Esophagus squamous epithelium (tissue), 5 donors: ENCODE results near the gene KIF5C. TPM values are rescaled to one million over a fixed set of nuclear protein-coding genes. Genes with fewer than 3 reads are reported as not detected.

ENCODE experiments used
- DNase-seq: peaks from one replicate; lab custom pipeline; 2025; lab: John Stamatoyannopoulos, UW
- H3K27ac ChIP-seq, 4 donors: fragments of 200-600 bp; sonication (generic); one replicate each; pipeline ENCODE4 v1.5.1; 2016 to 2019; ENCODE audit warnings: mild to moderate bottlenecking in 1 of 4
- H3K27me3 ChIP-seq, 4 donors: fragments of 200-600 bp; sonication (generic); 1 replicate in 3 of 4; 2 replicates in 1 of 4; pipeline versions ENCODE4 v1.5.1 to v1.6.0; 2017 to 2021; ENCODE audit warnings: antibody characterized with exemption in 1 of 4
- H3K36me3 ChIP-seq, 3 donors: fragments of 200-600 bp; sonication (generic); one replicate each; pipeline ENCODE4 v1.5.1; 2016 to 2019
- H3K4me1 ChIP-seq, 3 donors: fragments of 200-600 bp; sonication (generic); one replicate each; pipeline ENCODE4 v1.5.1; 2017 to 2019
- H3K4me3 ChIP-seq, 4 donors: fragments of 200-600 bp; sonication (generic); 1 replicate in 3 of 4; 2 replicates in 1 of 4; pipeline ENCODE4 v1.5.1; 2016 to 2019; ENCODE audit warnings: mild to moderate bottlenecking in 2 of 4, moderate library complexity in 1 of 4
- H3K9me3 ChIP-seq, 3 donors: fragments of 200-600 bp; sonication (generic); one replicate each; pipeline ENCODE4 v1.5.1; 2016 to 2019
- CTCF ChIP-seq, 6 experiments: fragments of 450-650 bp in 4 of 6; fragments of 200-600 bp in 2 of 6; sonication (generic) in 2 of 6; IDR thresholded peaks; one replicate each; pipeline ENCODE4 v1.5.1; 2016 to 2019; ENCODE audit warnings: antibody characterized with exemption in 6 of 6, mild to moderate bottlenecking in 4 of 6, moderate library complexity in 4 of 6
- POLR2A ChIP-seq, 4 donors: fragments of 450-650 bp; IDR thresholded peaks; one replicate each; pipeline ENCODE4 v1.6.1; 2017; ENCODE audit warnings: antibody characterized with exemption in 4 of 4, mild to moderate bottlenecking in 4 of 4, moderate library complexity in 3 of 4
- WGBS, 2 donors: methylation state at CpG; one replicate each; pipeline ENCODE4 v1.1.5; 2018; 5-methylcytosine and 5-hydroxymethylcytosine counted together
- intact Hi-C: fragments of 100-400 bp; cut with DNase I; formaldehyde crosslinking; loops from one replicate; pipeline ENCODE4 v1.15.0; 2022
- total RNA-seq, 4 donors: library from RNA; depleted of rRNA; stranded (reverse); fragments of >200 nt; gene quantifications; one replicate each; pipeline ENCODE4 v1.1.0, GENCODE V29; 2016
- donor health status: DM: yes; HTN: yes; CAD: no.

KIF5C gene
- total RNA-seq, 4 donors from 2014 or later = 0.09 to 2.3 (median 0.41) TPM; not detected in 1

- no peak overlapping the region for H3K27ac ChIP-seq
- intact Hi-C loops = no loop called here
- no peak overlapping the region for H3K4me3 ChIP-seq
- H3K4me1 ChIP-seq = no peaks in the 10 kb centered on the region
- no peak for TF ChIP-seq POLR2A (IDR thresholded peaks at IDR 0.05)
- no peak for TF ChIP-seq CTCF (IDR thresholded peaks at IDR 0.05)
- H3K36me3 ChIP-seq = no peaks in the 10 kb centered on the region
- peaks cover 0 to 9% (median 0%) of the 10 kb centered on the region in 4 donors for H3K27me3 ChIP-seq
- no peaks in the 10 kb centered on the region for H3K9me3 ChIP-seq
- DNase-seq = no peak
- WGBS, 2 donors = 75 to 76% methylated on average over 11 to 12 of the region's 12 CpGs
Observed at GRCh38 chr2:148965623-148966437, 90.8 kb downstream of the KIF5C start.

GRCh38 chr2:148966438-148966758, 91.4 kb downstream of the KIF5C start:
- H3K27ac ChIP-seq = no peak overlapping the region
- no peak overlapping the region for H3K4me3 ChIP-seq
- intact Hi-C loops = no loop called here
- no peaks in the 10 kb centered on the region for H3K36me3 ChIP-seq
- H3K27me3 ChIP-seq = peaks cover 0 to 9% (median 0%) of the 10 kb centered on the region in 4 donors
- WGBS, 2 donors = 70 to 75% methylated on average over 1 of the region's 1 CpG
- no peaks in the 10 kb centered on the region for H3K4me1 ChIP-seq
- DNase-seq = no peak
- TF ChIP-seq CTCF (IDR thresholded peaks at IDR 0.05) = no peak
- no peak for TF ChIP-seq POLR2A (IDR thresholded peaks at IDR 0.05)
- no peaks in the 10 kb centered on the region for H3K9me3 ChIP-seq

GRCh38 chr2:148967056-148967455, 92.0 kb downstream of the KIF5C start:
- no peak overlapping the region for H3K4me3 ChIP-seq
- no peaks in the 10 kb centered on the region for H3K36me3 ChIP-seq
- TF ChIP-seq POLR2A (IDR thresholded peaks at IDR 0.05) = no peak
- TF ChIP-seq CTCF (IDR thresholded peaks at IDR 0.05) = no peak
- no peak overlapping the region for H3K27ac ChIP-seq
- no peaks in the 10 kb centered on the region for H3K4me1 ChIP-seq
- no peaks in the 10 kb centered on the region for H3K9me3 ChIP-seq
- H3K27me3 ChIP-seq = peaks cover 0 to 16% (median 0%) of the 10 kb centered on the region in 4 donors
- intact Hi-C loops = no loop called here
- no peak for DNase-seq
- 63 to 77% methylated on average over 5 to 7 of the region's 7 CpGs for WGBS, 2 donors

- H3K27me3 ChIP-seq = peaks cover 0 to 14% (median 0%) of the 10 kb centered on the region in 4 donors
- H3K9me3 ChIP-seq = no peaks in the 10 kb centered on the region
- no peak overlapping the region for H3K27ac ChIP-seq
- WGBS, 2 donors = 65 to 69% methylated on average over 8 of the region's 8 CpGs
- H3K4me1 ChIP-seq = no peaks in the 10 kb centered on the region
- no peaks in the 10 kb centered on the region for H3K36me3 ChIP-seq
- H3K4me3 ChIP-seq = no peak overlapping the region
- DNase-seq = no peak
- intact Hi-C loops = no loop called here
- TF ChIP-seq POLR2A (IDR thresholded peaks at IDR 0.05) = no peak
- TF ChIP-seq CTCF (IDR thresholded peaks at IDR 0.05) = no peak
Observed at GRCh38 chr2:148967578-148967977, 92.6 kb downstream of the KIF5C start.

- WGBS, 2 donors = 82 to 84% methylated on average over 4 of the region's 4 CpGs
Observed at GRCh38 chr2:148968301-148968700, 93.3 kb downstream of the KIF5C start.

More at GRCh38 chr2:148968301-148968700, 93.3 kb downstream of the KIF5C start:
- H3K4me3 ChIP-seq = no peak overlapping the region
- H3K4me1 ChIP-seq = no peaks in the 10 kb centered on the region
- intact Hi-C loops = no loop called here
- TF ChIP-seq POLR2A (IDR thresholded peaks at IDR 0.05) = no peak
- TF ChIP-seq CTCF (IDR thresholded peaks at IDR 0.05) = no peak
- no peaks in the 10 kb centered on the region for H3K36me3 ChIP-seq
- no peak for DNase-seq
- no peak overlapping the region for H3K27ac ChIP-seq
- H3K27me3 ChIP-seq = peaks cover 0 to 12% (median 0%) of the 10 kb centered on the region in 4 donors
- H3K9me3 ChIP-seq = no peaks in the 10 kb centered on the region
